Right renal cortex interstitium (tissue), 3 donors: ENCODE measurements around the gene DMWD. TPM values are rescaled to one million over a fixed set of nuclear protein-coding genes. Genes with fewer than 3 reads are reported as not detected.
"Not testable (repeated sequence)": the region's sequence is repeated elsewhere in the genome, so short reads cannot be mapped to it uniquely, and the experiment has no call there.

ENCODE experiments used
- DNase-seq, 3 donors: peaks; one replicate each; pipeline ENCODE4 v3.0.0-alpha.2; 2013; ENCODE audit warnings: low read depth in 3 of 3, low spot score in 2 of 3
- polyA plus RNA-seq, 3 donors: library from polyadenylated mRNA; unstranded; fragments of 120-200 nt; gene quantifications; one replicate each; pipeline ENCODE4 v1.2.1, GENCODE V29; 2013; ENCODE audit not compliant: insufficient read length in 3 of 3

DMWD gene
- polyA plus RNA-seq, 3 donors = 21.6 to 25.8 (median 23.8) TPM

DNA sequence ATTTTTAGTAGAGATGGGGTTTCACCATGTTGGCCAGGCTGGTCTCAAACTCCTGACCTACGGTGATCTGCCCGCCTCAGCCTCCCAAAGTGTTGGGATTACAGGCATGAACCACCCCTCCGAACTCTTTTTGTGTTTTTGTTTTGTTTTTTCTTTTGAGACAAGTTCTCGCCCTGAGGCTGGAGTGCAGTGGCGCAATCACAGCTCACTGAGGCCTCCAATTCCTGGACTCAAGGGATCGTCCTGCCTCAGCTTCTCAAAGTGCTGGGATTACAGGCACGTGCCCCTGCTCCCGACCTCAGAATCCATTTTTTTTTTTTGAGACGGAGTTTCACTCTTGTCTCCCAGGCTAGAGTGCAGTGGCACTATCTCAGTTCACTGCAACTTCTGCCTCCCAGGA is 35.0 kb downstream of the DMWD start:
- DNase-seq = no peak

DNA sequence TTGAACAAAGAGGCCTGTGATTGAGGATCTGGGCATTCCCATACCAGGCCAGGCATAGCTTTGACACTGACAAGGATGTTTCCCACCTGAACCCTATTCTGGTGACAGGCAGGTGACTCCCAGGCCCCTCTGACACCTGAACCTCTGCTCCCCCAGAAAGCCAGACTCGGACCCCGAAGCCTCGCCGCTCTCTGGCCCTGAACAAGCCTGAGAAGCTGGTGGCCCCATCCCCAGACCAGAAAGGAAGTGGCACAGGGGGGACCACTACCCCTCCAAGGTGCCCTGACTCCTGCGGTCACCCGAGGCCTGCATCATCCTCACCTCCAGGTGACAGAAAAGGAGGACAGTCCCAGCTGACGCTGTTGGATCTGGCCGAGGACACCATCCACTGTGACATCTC is 38.3 kb downstream of the DMWD start:
- DNase-seq = no peak

DNA sequence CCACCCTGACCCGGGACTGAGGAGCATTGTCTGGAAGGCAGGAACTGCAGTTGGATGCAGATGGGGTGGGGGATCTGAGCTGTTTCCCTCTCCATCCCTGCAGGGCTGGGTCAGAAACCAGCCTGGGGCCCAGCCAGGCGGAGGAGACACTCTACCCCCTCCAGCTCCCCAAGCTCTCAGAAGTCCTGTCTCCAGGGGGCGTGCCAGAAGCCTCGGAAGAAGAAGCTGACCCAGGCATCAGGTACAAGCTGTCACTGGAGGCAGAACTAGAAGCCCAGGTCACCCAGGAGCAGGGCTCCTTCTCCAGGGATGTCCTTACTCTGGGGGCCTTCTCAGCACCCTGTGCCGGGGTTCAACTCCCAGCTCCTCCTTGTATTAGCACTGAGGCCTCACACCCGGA is 39.1 kb downstream of the DMWD start:
- no peak for DNase-seq

DNA sequence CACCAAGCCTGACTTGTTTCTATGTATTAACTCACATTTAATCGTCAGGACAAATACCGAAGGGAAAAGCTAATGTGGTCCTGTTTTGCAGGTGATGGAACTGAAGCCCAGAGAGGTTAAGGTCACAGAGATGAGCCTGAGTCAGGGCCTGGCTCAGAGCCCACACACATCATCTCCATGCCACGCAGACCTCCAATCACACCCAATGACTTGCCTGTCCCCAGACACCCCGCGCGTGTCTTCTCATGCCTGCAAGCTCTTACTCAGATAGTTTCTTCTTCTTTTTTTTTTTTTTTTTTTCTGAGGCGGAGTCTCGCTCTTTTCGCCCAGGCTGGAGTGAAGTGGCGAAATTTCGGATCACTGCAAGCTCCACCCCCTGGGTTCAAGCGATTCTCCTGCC is 40.0 kb downstream of the DMWD start:
- no peak for DNase-seq

DNA sequence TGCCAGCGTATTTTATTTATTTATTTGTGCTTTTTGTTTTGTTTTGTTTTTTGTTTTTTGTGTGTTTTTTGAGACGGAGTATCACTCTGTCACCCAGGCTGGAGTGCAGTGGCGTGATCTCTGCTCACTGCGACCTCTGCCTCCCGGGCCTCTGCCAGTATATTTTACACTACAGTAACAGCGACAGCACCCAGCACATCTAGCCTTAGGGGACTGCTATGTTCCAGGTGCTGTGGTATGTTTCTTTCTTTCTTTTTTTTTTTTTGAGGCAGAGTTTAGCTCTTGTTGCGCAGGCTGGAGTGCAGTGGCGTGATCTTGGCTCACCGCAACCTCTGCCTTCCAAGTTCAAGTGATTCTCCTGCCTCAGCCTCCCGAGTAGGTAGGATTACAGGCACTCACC is 41.2 kb downstream of the DMWD start:
- DNase-seq = not testable (repeated sequence)

DNA sequence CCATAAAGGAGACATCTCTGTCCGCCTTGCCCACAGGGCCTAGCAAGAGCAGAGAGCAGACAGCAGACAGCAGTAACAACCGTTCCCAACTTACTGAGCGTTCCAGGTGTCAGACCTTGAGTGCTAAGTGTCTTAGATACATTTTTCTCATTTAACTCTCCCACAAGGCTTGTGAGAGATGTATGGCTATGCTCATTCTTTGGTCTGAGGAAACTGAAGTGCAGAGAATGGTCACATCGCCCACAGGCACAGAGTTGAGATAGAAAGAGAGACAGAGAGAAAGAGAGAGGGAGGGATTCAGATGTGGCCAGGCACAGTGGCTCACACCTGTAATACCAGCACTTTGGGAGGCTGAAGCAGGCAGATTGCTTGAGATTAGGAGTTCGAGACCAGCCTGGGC is 45.1 kb downstream of the DMWD start:
- DNase-seq = no peak

DNA sequence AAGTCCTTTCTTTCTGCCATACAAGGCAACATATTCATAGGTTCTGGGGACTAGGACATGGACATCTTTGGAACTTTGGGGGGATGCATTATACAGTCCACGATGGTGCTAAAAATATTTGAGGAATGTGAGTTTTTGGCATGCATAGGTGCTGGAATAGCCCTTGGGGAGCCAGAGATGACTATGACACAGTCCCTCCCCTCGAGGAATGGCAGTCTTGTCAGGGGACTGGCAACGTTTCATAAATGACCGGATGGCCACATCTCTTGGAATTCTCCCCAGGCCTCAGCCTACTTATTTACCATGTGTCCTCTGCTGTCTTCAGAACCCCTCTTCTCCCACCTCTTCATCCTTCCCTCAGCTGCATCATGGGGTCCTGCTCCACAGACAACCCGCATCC is 45.8 kb downstream of the DMWD start:
- DNase-seq = no peak

DNA sequence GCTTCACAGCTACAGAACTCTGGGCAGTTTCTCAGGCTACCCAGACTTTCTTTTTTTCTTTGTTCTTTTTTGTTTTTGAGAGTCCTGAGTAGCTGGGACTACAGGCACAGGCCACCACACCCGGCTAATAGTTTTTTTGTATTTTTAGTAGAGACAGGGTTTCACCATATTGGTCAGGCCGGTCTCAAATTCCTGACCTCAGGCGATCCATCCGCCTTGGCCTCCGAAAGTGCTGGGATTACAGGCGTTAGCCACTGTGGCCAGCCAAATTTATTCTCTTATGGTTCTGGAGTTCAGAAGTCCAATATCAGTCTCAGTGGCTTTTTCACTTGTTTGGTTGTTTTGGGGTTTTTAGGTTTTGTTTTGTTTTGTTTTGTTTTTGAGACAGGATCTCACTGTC is 47.0 kb downstream of the DMWD start:
- DNase-seq = no peak

DNA sequence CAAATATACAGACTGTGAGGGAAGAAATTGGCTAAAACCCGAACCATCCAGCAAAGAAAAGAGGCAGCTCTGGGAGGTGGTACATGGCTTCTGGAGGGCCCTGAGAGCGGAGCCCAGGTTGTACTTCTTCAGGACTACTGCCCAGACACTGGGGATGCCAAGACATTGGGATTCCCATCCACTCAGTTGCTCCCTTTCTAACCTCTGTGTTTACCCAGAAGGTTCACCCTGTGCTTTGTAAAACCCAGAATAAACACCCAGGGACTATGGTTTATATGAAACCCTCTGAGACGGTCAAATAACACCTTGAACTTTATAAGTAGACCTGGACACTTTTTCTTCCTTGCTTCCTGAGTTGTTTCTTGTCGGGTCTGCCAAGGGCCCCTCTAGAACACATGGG is 49.7 kb downstream of the DMWD start:
- DNase-seq = no peak

DNA sequence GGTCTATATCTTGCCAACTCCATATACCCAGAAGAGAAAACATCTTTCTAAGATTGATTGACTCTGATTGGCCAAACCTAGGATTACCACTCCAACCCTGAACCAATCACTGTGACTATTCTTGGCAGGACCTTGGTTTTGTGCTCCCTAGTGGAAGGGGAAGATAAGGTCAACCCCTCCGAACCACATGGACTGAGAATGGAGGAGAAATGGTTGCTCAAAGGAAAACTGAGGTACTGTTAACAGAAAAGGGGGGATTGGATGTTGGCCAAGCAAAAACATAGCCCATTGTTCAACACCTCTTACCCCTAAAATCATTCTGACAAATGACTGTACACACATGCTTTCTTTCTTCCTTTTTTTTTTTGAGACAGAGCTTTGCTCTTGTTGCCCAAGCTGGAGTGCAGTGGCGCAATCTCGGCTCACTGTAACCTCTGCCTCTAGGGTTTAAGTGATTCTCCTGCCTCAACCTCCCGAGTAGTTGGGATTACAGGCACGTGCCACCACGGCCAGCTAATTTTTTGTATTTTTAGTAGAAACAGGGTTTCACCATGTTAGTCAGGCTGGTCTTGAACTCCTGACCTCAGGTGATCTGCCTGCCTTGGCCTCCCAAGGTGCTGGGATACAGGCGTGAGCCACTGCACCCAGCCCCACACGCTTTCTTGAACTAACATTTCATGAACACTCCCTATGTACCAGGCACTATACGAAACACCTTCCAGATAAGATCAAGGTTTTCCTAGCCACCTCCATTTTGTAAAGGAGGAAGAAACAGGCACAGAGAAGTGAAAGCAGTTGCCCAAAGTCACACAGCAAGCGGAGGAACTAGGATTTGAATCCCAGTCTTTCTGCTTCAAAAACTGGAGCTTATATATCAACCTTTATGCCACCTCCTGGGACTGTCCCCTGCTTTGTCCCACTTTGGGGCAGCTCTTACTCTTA is 52.9 kb downstream of the DMWD start:
- no peak for DNase-seq

DNA sequence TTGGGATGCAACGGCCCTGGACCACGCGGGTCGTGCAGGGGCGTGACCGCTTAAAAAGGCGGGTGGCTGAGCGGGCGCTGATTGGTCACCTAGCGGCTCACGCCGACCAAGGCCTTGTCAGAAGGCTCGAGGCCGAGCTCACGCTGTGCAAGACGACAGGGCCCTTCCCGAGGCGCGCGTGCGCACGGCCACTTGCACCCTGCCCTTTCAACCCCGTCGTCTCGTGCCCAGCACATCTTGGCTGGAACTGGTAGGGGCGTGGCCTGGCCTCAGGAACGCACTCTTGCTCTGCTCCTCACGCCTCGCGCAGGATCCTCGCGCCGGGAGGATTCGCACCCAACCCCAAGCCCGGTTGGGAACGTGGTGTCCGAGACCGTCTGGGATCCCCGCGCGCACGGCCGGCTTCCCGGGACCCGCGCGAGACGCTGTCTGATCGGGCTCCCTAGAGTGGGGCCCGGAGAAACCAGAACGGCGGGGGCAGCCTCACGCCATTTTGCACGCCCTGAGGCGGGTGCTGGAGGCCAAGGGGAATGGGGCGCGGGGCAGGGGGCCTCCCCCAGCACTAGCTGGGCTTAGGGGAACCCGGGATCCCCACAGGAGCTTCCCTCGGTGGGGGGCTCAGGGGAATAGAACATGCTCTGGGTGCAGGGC is 59.4 kb downstream of the DMWD start, which contains the start of gene MEIOSIN:
MEIOSIN (plus strand) TSS at position 280 of the 651 bp plus-strand sequence. CDS start 1,938 bp downstream, outside the sequence.
- DNase-seq = no peak

Other genes with a start within 250 kb of the DMWD start
- 10 to 100 TPM in 2 of 3 donors, 1 to 10 TPM in 1; 9.7 to 12.0 (median 10.5) TPM for gene OPA3, start 208.0 kb downstream of the DMWD start, polyA plus RNA-seq
- gene GPR4, start 190.6 kb downstream of the DMWD start, polyA plus RNA-seq = 1 to 10 TPM; 4.7 to 5.5 (median 4.9) TPM
- gene EML2, start 153.4 kb downstream of the DMWD start, polyA plus RNA-seq = 10 to 100 TPM; 17.1 to 20.6 (median 17.2) TPM
- gene GIPR, start 124.6 kb downstream of the DMWD start, polyA plus RNA-seq = under 1 TPM; 0.28 to 0.47 (median 0.43) TPM
- gene SNRPD2, start 100.9 kb downstream of the DMWD start, polyA plus RNA-seq = 100 to 1,000 TPM; 326 to 373 (median 358) TPM
- gene QPCTL, start 100.2 kb downstream of the DMWD start, polyA plus RNA-seq = 1 to 10 TPM; 7.1 to 7.6 (median 7.5) TPM
- gene FBXO46, start 61.9 kb downstream of the DMWD start, polyA plus RNA-seq = 10 to 100 TPM in 2 of 3 donors, 1 to 10 TPM in 1; 9.6 to 11.8 (median 11.7) TPM
- not detected for gene MEIOSIN, start 59.4 kb downstream of the DMWD start, polyA plus RNA-seq
- 10 to 100 TPM; 12.1 to 14.4 (median 12.8) TPM for gene SIX5, start 23.6 kb downstream of the DMWD start, polyA plus RNA-seq
- gene DMPK, start 10.4 kb downstream of the DMWD start, polyA plus RNA-seq = 10 to 100 TPM; 31.5 to 37.5 (median 35.4) TPM
- gene RSPH6A, start 22.5 kb upstream of the DMWD start, polyA plus RNA-seq = not detected
- gene SYMPK, start 70.3 kb upstream of the DMWD start, polyA plus RNA-seq = 10 to 100 TPM; 53.8 to 64.9 (median 54.5) TPM
- under 1 TPM; 0.30 to 0.39 (median 0.36) TPM for gene FOXA3, start 71.5 kb upstream of the DMWD start, polyA plus RNA-seq
- gene IRF2BP1, start 93.3 kb upstream of the DMWD start, polyA plus RNA-seq = 10 to 100 TPM; 14.0 to 18.6 (median 15.8) TPM
- gene MYPOP, start 109.8 kb upstream of the DMWD start, polyA plus RNA-seq = 1 to 10 TPM; 2.8 to 3.8 (median 3.1) TPM
- gene NANOS2, start 121.9 kb upstream of the DMWD start, polyA plus RNA-seq = not detected
- gene NOVA2, start 181.0 kb upstream of the DMWD start, polyA plus RNA-seq = 1 to 10 TPM; 2.8 to 4.1 (median 2.9) TPM
- 10 to 100 TPM in 2 of 3 donors, 1 to 10 TPM in 1; 9.6 to 10.7 (median 10.5) TPM for gene CCDC61, start 202.6 kb upstream of the DMWD start, polyA plus RNA-seq
- under 1 TPM in 2 of 3 donors, not detected in 1; 0.29 to 0.67 TPM for gene PGLYRP1, start 230.2 kb upstream of the DMWD start, polyA plus RNA-seq
- under 1 TPM; 0.06 to 0.35 (median 0.17) TPM for gene IGFL4, start 248.2 kb upstream of the DMWD start, polyA plus RNA-seq